ENCODE data around the gene SHANK2. TPM values are rescaled to one million over a fixed set of nuclear protein-coding genes. Genes with fewer than 3 reads are reported as not detected.

The SHANK2 gene
- total and polyA plus RNA-seq, 10 of the 15 experiments (the other 5 are each of a cell fraction or from before 2014, with no cell fraction given): 0.01 to 0.31 (median 0.10) TPM; not detected in 5

GRCh38 chr11:71228961-71229360 lies 23.4 kb downstream of the SHANK2 start:
- intact Hi-C loops (cut with micrococcal nuclease; ENCODE audit: unreplicated experiment): no loop called here
- WGBS (ENCODE audit: insufficient coverage, insufficient replicate concordance, low lambda C conversion rate, missing lambda C conversion rate): 0% methylated on average over 1 of the region's 1 CpG
- ATAC-seq: no peak
- H4K20me1 ChIP-seq (ENCODE audit: control insufficient read depth, insufficient read depth): no peaks in the 10 kb centered on the region
- no TSS peak for BruUV-seq (replicated peaks)
- DNase-seq (ENCODE audit: low read depth, low spot score): no peak
- ChIA-PET RAD21 (ENCODE audit: unreplicated experiment) (no interaction called here), CTCF (no interaction called here), POLR2A (no interaction called here), SMC1A (ENCODE audit: uncharacterized antibody, unreplicated experiment) (no interaction called here)
- H3K9me3 ChIP-seq (replicated peaks; ENCODE audit: control insufficient read depth, insufficient read depth, low read length): no peaks in the 10 kb centered on the region; the same call in 2 of the 3 replicates
- no peak for TF ChIP-seq NKRF (conservative IDR thresholded peaks at IDR 0.05)
- TF ChIP-seq CHD4 (IDR thresholded peaks at IDR 0.05): no peak
- no peak for TF ChIP-seq DPF2 (IDR thresholded peaks at IDR 0.05)
- TF ChIP-seq WRNIP1 (IDR thresholded peaks at IDR 0.05; ENCODE audit: borderline replicate concordance, low read depth, low read length): no peak
- TF ChIP-seq SMARCA5 (IDR thresholded peaks at IDR 0.05): no peak
- TF ChIP-seq STAT1 (conservative IDR thresholded peaks at IDR 0.05): no peak
- no peak for TF ChIP-seq NR2F1 (conservative IDR thresholded peaks at IDR 0.05)
- no peak for TF ChIP-seq CREM (IDR thresholded peaks at IDR 0.05; ENCODE audit: low read depth)
- no peaks in the 10 kb centered on the region for H3K27me3 ChIP-seq (replicated peaks in 1 of 2; ENCODE audit: control insufficient read depth in 2 of 2, insufficient read depth in 2 of 2, low read length in 1 of 2)
- H3K4me2 ChIP-seq (ENCODE audit: control insufficient read depth, insufficient read depth): no peak overlapping the region
- H3K9ac ChIP-seq (ENCODE audit: control insufficient read depth, insufficient read depth, low read length): no peak overlapping the region
- no peak overlapping the region for H3K4me3 ChIP-seq
- no peaks in the 10 kb centered on the region for H3K79me2 ChIP-seq (ENCODE audit: control insufficient read depth, insufficient read depth, low read length)
- no peaks in the 10 kb centered on the region for H3K36me3 ChIP-seq (ENCODE audit: control insufficient read depth in 2 of 2, insufficient read depth in 2 of 2, low read length in 1 of 2)
- FAIRE-seq: no peak
- no peak overlapping the region for H2AFZ ChIP-seq (ENCODE audit: control insufficient read depth, low read depth, low read length)
- no peak overlapping the region for H3K27ac ChIP-seq (ENCODE audit: control insufficient read depth, insufficient read depth)
- in situ Hi-C loops (cut with MboI): no loop called here
- H3K4me1 ChIP-seq (ENCODE audit: control insufficient read depth, insufficient read depth, low read length): no peaks in the 10 kb centered on the region

All from GM12878 (cell line).